Measurements from ENCODE around the gene PRAMEF17. TPM values are rescaled to one million over a fixed set of nuclear protein-coding genes. Genes with fewer than 3 reads are reported as not detected.
"Not testable (repeated sequence)": the region's sequence is repeated elsewhere in the genome, so short reads cannot be mapped to it uniquely, and the experiment has no call there.

The PRAMEF17 gene
- total RNA-seq, 4 donors from 2014 or later, result not detected

GRCh38 chr1:13394761-13395160 is 5.3 kb downstream of the PRAMEF17 start:
- not testable (repeated sequence) for H3K27ac ChIP-seq; H3K9me3 ChIP-seq; H3K4me1 ChIP-seq; H3K4me3 ChIP-seq; H3K36me3 ChIP-seq; H3K27me3 ChIP-seq; DNase-seq (ENCODE audit: low spot score in 2 of 2)
- 92 to 97% methylated on average over 21 to 30 of the region's 32 CpGs for WGBS, 2 donors

- DNase-seq (ENCODE audit: low spot score in 2 of 2); H3K36me3 ChIP-seq; H3K4me3 ChIP-seq; H3K27ac ChIP-seq; H3K27me3 ChIP-seq; H3K4me1 ChIP-seq; H3K9me3 ChIP-seq: not testable (repeated sequence)
- WGBS, 2 donors, result 94 to 97% methylated on average over 22 of the region's 22 CpGs
These were observed 5.9 kb downstream of the PRAMEF17 start for GRCh38 chr1:13395311-13395710.

GRCh38 chr1:13407811-13408210 is 18.4 kb downstream of the PRAMEF17 start:
- H3K27ac ChIP-seq, result no peak overlapping the region
- no peak overlapping the region for H3K4me3 ChIP-seq
- peaks cover 0 to 16% (median 0%) of the 10 kb centered on the region in 4 donors for H3K9me3 ChIP-seq
- DNase-seq (ENCODE audit: low spot score in 2 of 2), result no peak
- TF ChIP-seq POLR2A (IDR thresholded peaks at IDR 0.05), result no peak
- H3K4me1 ChIP-seq, result no peaks in the 10 kb centered on the region
- no peaks in the 10 kb centered on the region for H3K36me3 ChIP-seq
- WGBS, 2 donors, result 61 to 85% methylated on average over 4 of the region's 4 CpGs
- H3K27me3 ChIP-seq, result no peaks in the 10 kb centered on the region

- H3K27me3 ChIP-seq; H3K4me3 ChIP-seq; H3K4me1 ChIP-seq; DNase-seq (ENCODE audit: low spot score in 2 of 2); H3K36me3 ChIP-seq; H3K27ac ChIP-seq: not testable (repeated sequence)
- peaks cover 0 to 16% (median 0%) of the 10 kb centered on the region in 4 donors for H3K9me3 ChIP-seq
- WGBS, 2 donors, result 58 to 68% methylated on average over 4 of the region's 4 CpGs
These were observed 20.7 kb downstream of the PRAMEF17 start, which contains the start of gene PRAMEF20 for GRCh38 chr1:13410150-13410549. TSS of gene PRAMEF20 (plus strand) at chr1:13410450. CDS start at chr1:13416355, 5,905 bp downstream.

- Histone ChIP-seq H3K9me3 (no peaks in the 10 kb centered on the region), H3K4me1 (no peaks in the 10 kb centered on the region), H3K4me3 (no peak overlapping the region), H3K27me3 (no peaks in the 10 kb centered on the region), H3K27ac (no peak overlapping the region), H3K36me3 (no peaks in the 10 kb centered on the region)
- no peak for DNase-seq (ENCODE audit: low spot score in 2 of 2)
- 90% methylated on average over 3 to 6 of the region's 13 CpGs for WGBS, 2 donors
- TF ChIP-seq CTCF (IDR thresholded peaks at IDR 0.05), result no peak
- no peak for TF ChIP-seq EP300 (IDR thresholded peaks at IDR 0.05)
These were observed 41.1 kb downstream of the PRAMEF17 start for GRCh38 chr1:13430495-13430894.

GRCh38 chr1:13432251-13432650 is 42.8 kb downstream of the PRAMEF17 start:
- TF ChIP-seq EP300 (IDR thresholded peaks at IDR 0.05), result no peak
- TF ChIP-seq POLR2A (IDR thresholded peaks at IDR 0.05), result no peak
- TF ChIP-seq CTCF (IDR thresholded peaks at IDR 0.05), result no peak
- H3K27me3 ChIP-seq, result no peaks in the 10 kb centered on the region
- 69 to 83% methylated on average over 3 of the region's 3 CpGs for WGBS, 2 donors

GRCh38 chr1:13433694-13434358 is 44.4 kb downstream of the PRAMEF17 start:
- not testable (repeated sequence) for DNase-seq (ENCODE audit: low spot score in 2 of 2); H3K9me3 ChIP-seq; H3K4me1 ChIP-seq; H3K27me3 ChIP-seq; H3K27ac ChIP-seq; H3K4me3 ChIP-seq; H3K36me3 ChIP-seq
- 91 to 93% methylated on average over 19 to 27 of the region's 32 CpGs for WGBS, 2 donors

More at GRCh38 chr1:13432251-13432650, 42.8 kb downstream of the PRAMEF17 start:
- H3K27ac ChIP-seq, result no peak overlapping the region
- H3K4me1 ChIP-seq, result no peaks in the 10 kb centered on the region
- DNase-seq (ENCODE audit: low spot score in 2 of 2), result no peak
- H3K4me3 ChIP-seq, result no peak overlapping the region
- H3K9me3 ChIP-seq, result no peaks in the 10 kb centered on the region
- no peaks in the 10 kb centered on the region for H3K36me3 ChIP-seq

- Histone ChIP-seq H3K4me3 (no peak overlapping the region), H3K27ac (no peak overlapping the region), H3K4me1 (no peaks in the 10 kb centered on the region), H3K36me3 (no peaks in the 10 kb centered on the region), H3K9me3 (no peaks in the 10 kb centered on the region), H3K27me3 (no peaks in the 10 kb centered on the region)
- TF ChIP-seq CTCF (IDR thresholded peaks at IDR 0.05) (no peak), POLR2A (IDR thresholded peaks at IDR 0.05) (no peak), EP300 (IDR thresholded peaks at IDR 0.05) (no peak)
- WGBS, 2 donors, result 79 to 84% methylated on average over 3 of the region's 3 CpGs
- no peak for DNase-seq (ENCODE audit: low spot score in 2 of 2)
These were observed 46.0 kb downstream of the PRAMEF17 start for GRCh38 chr1:13435458-13435857.

GRCh38 chr1:13439104-13439783 is 49.8 kb downstream of the PRAMEF17 start:
- not testable (repeated sequence) for H3K27ac ChIP-seq; H3K27me3 ChIP-seq; H3K36me3 ChIP-seq; H3K4me1 ChIP-seq; DNase-seq (ENCODE audit: low spot score in 2 of 2); H3K9me3 ChIP-seq; H3K4me3 ChIP-seq
- 93 to 95% methylated on average over 24 to 31 of the region's 49 CpGs for WGBS, 2 donors

Data from tibial nerve (tissue), 4 donors.